OCI-LY1 (cell line): ENCODE data around the gene EDN1.

ENCODE experiments used
- H2AFZ ChIP-seq: fragments of 200-600 bp; sonication (generic), shearing (Covaris generic); 2 replicates; pipeline ENCODE4 v1.6.0; 2014; ENCODE audit warnings: antibody characterized with exemption, mild to moderate bottlenecking, low read length
- H3F3A ChIP-seq: fragments of 200-600 bp; sonication (generic), shearing (Covaris generic); 2 replicates; pipeline ENCODE4 v1.6.0; 2014; ENCODE audit warnings: mild to moderate bottlenecking, antibody characterized with exemption, low read length, moderate library complexity; ENCODE audit not compliant: insufficient read depth
- H3K27ac ChIP-seq: fragments of 200-600 bp; sonication (generic); 2 replicates; pipeline ENCODE4 v1.5.1; 2014; ENCODE audit warnings: low read length, mixed run types, mild to moderate bottlenecking, low read depth; ENCODE audit not compliant: poor library complexity, severe bottlenecking
- H3K27me3 ChIP-seq: fragments of 200-600 bp; sonication (generic); 2 replicates; pipeline ENCODE4 v1.6.0; 2014; ENCODE audit warnings: antibody characterized with exemption, mild to moderate bottlenecking, low read length, moderate library complexity; ENCODE audit not compliant: insufficient read depth
- H3K36me3 ChIP-seq: fragments of 200-600 bp; sonication (generic); 2 replicates; pipeline ENCODE4 v1.6.1; 2014; ENCODE audit warnings: mild to moderate bottlenecking, antibody characterized with exemption, low read length, moderate library complexity, mixed read lengths; ENCODE audit not compliant: insufficient read depth
- H3K4me1 ChIP-seq: fragments of 200-600 bp; sonication (generic); 2 replicates; pipeline ENCODE4 v1.5.1; 2014; ENCODE audit warnings: mild to moderate bottlenecking, low read length, moderate library complexity; ENCODE audit not compliant: insufficient read depth, severe bottlenecking
- H3K4me2 ChIP-seq: fragments of 200-600 bp; sonication (generic), shearing (Covaris generic); 2 replicates; pipeline ENCODE4 v1.6.1; 2014; ENCODE audit warnings: low read length
- H3K4me3 ChIP-seq: fragments of 200-600 bp; sonication (generic); 2 replicates; pipeline ENCODE4 v1.5.1; 2014; ENCODE audit warnings: low read length, low read depth, mild to moderate bottlenecking, mixed read lengths; ENCODE audit not compliant: poor library complexity, severe bottlenecking
- H3K79me2 ChIP-seq: fragments of 200-600 bp; shearing (Covaris generic); 2 replicates; pipeline ENCODE4 v1.6.1; 2016; ENCODE audit warnings: mixed run types, low read length, mixed read lengths; ENCODE audit not compliant: insufficient read depth
- H3K9ac ChIP-seq: fragments of 200-600 bp; sonication (generic), shearing (Covaris generic); 2 replicates; pipeline ENCODE4 v1.6.1; 2014; ENCODE audit warnings: mild to moderate bottlenecking, low read length, mixed read lengths
- H3K9me2 ChIP-seq: fragments of 200-600 bp; sonication (generic), shearing (Covaris generic); 2 replicates; pipeline ENCODE4 v1.6.1; 2014; ENCODE audit warnings: low read depth, mild to moderate bottlenecking, low read length, mixed read lengths
- H3K9me3 ChIP-seq: fragments of 200-600 bp; shearing (Covaris generic); 2 replicates; pipeline ENCODE4 v1.6.1; 2014; ENCODE audit warnings: low read length, mixed read lengths
- H4K20me1 ChIP-seq: fragments of 200-600 bp; sonication (generic), shearing (Covaris generic); 2 replicates; pipeline ENCODE4 v1.6.0; 2016; ENCODE audit warnings: mild to moderate bottlenecking, low read length; ENCODE audit not compliant: insufficient read depth
- EZH2 ChIP-seq: fragments of 200-600 bp; sonication (generic), shearing (Covaris generic); IDR thresholded peaks from 2 replicates; pipeline ENCODE4 v1.8.0; 2017; ENCODE audit warnings: borderline replicate concordance, mixed run types, mild to moderate bottlenecking, antibody characterized with exemption, low read length, moderate library complexity, mixed read lengths
- TF ChIP-seq, protein P1 (sequence below): fragments of 200-600 bp; sonication (generic), shearing (Covaris generic); IDR thresholded peaks from 2 replicates; pipeline ENCODE4 v1.5.1; 2017; ENCODE audit warnings: mild to moderate bottlenecking, antibody characterized with exemption, low read length, moderate library complexity, mixed read lengths

The EDN1 gene

DNA sequence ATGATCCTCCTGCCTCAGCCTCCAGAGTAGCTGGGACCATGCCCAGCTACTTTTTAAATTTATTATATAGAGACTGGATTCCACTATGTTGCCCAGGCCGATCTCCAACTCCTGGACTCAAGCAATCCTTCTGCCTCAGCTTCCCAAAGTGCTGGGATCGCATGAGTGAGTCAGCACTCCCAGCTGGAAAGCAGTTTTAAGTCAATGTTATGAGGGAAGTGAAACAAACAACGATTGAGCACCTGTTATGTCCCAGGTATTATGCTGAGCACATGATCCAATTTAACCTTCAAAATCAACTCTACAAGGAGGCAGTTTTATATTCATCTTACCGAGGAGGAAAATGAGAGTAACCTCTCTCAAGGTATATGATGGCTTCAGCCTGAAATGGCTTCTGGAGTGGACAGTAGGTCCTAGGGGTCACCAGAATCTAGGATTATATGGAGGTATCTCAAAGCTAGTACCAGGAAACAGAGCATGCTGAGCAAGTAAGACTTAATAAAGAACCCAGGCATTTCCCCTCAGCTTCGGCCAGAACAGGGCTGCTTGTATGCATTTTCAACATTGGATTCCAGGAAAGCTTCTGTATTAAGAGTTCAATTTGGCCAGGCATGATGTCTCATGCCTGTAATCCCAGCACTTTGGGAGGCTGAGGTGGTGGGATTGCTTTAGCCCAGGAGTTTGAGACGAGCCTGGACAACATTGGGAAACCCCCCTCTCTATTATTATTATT is 55.0 kb downstream of the EDN1 start:
- Histone ChIP-seq H3K9me2 (no peaks in the 10 kb centered on the region), H3K27ac (no peak overlapping the region), H3K9me3 (no peaks in the 10 kb centered on the region), H3K27me3 (no peaks in the 10 kb centered on the region), H4K20me1 (no peaks in the 10 kb centered on the region), H3K4me3 (no peak overlapping the region), H3K4me1 (no peaks in the 10 kb centered on the region), H3K4me2 (no peak overlapping the region), H2AFZ (no peak overlapping the region), H3K9ac (no peak overlapping the region), H3F3A (no peaks in the 10 kb centered on the region), H3K79me2 (no peaks in the 10 kb centered on the region), H3K36me3 (no peaks in the 10 kb centered on the region)
- TF ChIP-seq, protein P1, sequence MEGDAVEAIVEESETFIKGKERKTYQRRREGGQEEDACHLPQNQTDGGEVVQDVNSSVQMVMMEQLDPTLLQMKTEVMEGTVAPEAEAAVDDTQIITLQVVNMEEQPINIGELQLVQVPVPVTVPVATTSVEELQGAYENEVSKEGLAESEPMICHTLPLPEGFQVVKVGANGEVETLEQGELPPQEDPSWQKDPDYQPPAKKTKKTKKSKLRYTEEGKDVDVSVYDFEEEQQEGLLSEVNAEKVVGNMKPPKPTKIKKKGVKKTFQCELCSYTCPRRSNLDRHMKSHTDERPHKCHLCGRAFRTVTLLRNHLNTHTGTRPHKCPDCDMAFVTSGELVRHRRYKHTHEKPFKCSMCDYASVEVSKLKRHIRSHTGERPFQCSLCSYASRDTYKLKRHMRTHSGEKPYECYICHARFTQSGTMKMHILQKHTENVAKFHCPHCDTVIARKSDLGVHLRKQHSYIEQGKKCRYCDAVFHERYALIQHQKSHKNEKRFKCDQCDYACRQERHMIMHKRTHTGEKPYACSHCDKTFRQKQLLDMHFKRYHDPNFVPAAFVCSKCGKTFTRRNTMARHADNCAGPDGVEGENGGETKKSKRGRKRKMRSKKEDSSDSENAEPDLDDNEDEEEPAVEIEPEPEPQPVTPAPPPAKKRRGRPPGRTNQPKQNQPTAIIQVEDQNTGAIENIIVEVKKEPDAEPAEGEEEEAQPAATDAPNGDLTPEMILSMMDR: no peak
- TF ChIP-seq EZH2: no peak

DNA sequence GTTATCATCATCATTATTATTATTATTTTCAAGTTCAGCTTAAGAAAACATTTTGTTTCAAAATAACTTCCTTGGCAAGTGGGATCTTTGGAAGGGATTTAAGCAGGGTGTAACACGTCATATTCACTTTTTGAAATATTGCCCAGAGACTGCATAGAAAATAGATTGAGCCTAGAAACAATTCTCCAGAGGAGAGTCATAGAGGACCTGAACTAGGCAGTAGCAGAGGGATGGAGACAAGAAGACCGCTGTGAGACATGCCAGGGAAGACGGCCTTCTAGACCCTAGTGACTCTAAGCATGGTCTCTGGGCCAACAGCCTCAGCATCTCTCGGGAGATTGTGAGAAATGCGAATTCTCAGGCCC is 55.5 kb downstream of the EDN1 start:
- Histone ChIP-seq H3K4me2 (no peak overlapping the region), H4K20me1 (no peaks in the 10 kb centered on the region), H2AFZ (no peak overlapping the region), H3K9ac (no peak overlapping the region), H3K9me2 (no peaks in the 10 kb centered on the region), H3F3A (no peaks in the 10 kb centered on the region), H3K79me2 (no peaks in the 10 kb centered on the region), H3K9me3 (no peaks in the 10 kb centered on the region), H3K4me3 (no peak overlapping the region), H3K27ac (no peak overlapping the region), H3K36me3 (no peaks in the 10 kb centered on the region; the same call in 1 of the 2 replicates), H3K4me1 (no peaks in the 10 kb centered on the region), H3K27me3 (no peaks in the 10 kb centered on the region)
- TF ChIP-seq, protein P1: no peak
- no peak for TF ChIP-seq EZH2
